ENCODE data around the gene S1PR5. TPM values are rescaled to one million over a fixed set of nuclear protein-coding genes. Genes with fewer than 3 reads are reported as not detected.

Gene S1PR5
- total and polyA plus RNA-seq, 9 of the 15 experiments (the other 6 are each of a cell fraction or from before 2014, with no cell fraction given), result 0.03 to 0.54 (median 0.35) TPM; not detected in 4

GRCh38 chr19:10519421-10519820 lies 2.2 kb upstream of the S1PR5 start:
- intact Hi-C loops (cut with micrococcal nuclease), result no loop called here
- no peak for FAIRE-seq
- Histone ChIP-seq H3K36me3 (ENCODE audit: control insufficient read depth, insufficient read depth, low read length) (no peaks in the 10 kb centered on the region), H3K27ac (ENCODE audit: extremely low read depth, low read depth, low read length) (no peak overlapping the region), H3K9me1 (ENCODE audit: control insufficient read depth, insufficient read depth, low read length) (no peaks in the 10 kb centered on the region), H3K79me2 (ENCODE audit: control insufficient read depth, insufficient read depth, low read length) (no peaks in the 10 kb centered on the region), H3K4me2 (ENCODE audit: insufficient read depth, low read length) (no peak overlapping the region), H3K27me3 (ENCODE audit: control insufficient read depth in 2 of 2, insufficient read depth in 2 of 2, low read length in 2 of 2) (peaks cover 0 to 10% of the 10 kb centered on the region in 2 experiments; a peak in 3 of 5 replicates), H4K20me1 (replicated peaks; ENCODE audit: control insufficient read depth, insufficient read depth, low read length) (no peaks in the 10 kb centered on the region; the same call in 1 of the 2 replicates), H3K4me1 (replicated peaks in 1 of 2; ENCODE audit: control insufficient read depth in 2 of 2, insufficient read depth in 2 of 2, low read length in 2 of 2) (peaks cover 19 to 39% of the 10 kb centered on the region in 2 experiments; a peak in 4 of 5 replicates), H3K9me3 (replicated peaks; ENCODE audit: control insufficient read depth, insufficient read depth, low read depth, low read length) (no peaks in the 10 kb centered on the region), H2AFZ (ENCODE audit: low read depth, low read length) (no peak overlapping the region), H3K4me3 (no peak overlapping the region), H3K9ac (ENCODE audit: insufficient read depth in 1 of 2, low read depth in 2 of 2, low read length in 2 of 2) (peak overlapping the region in 1 of 2 experiments; percentile 86; a peak in 1 of 4 replicates)
- ChIA-PET CTCF (ENCODE audit: low intra/inter-chr PET ratio) (interaction anchor here (0.7 kb wide), 1 partner anchor 10 kb away, joined by 3 read pairs; no protein-coding TSS in a partner anchor), POLR2A (no interaction called here)
- TF ChIP-seq BRD9 (IDR thresholded peaks at IDR 0.05; ENCODE audit: low read depth, partially characterized antibody) (no peak), C11orf30 (IDR thresholded peaks at IDR 0.05; ENCODE audit: low read depth) (no peak), GABPB2 (CRISPR knock-in tag; conservative IDR thresholded peaks at IDR 0.05) (no peak), CAMTA2 (CRISPR knock-in tag; conservative IDR thresholded peaks at IDR 0.05) (no peak), RBFOX2 (IDR thresholded peaks at IDR 0.05; ENCODE audit: low read depth, low read length) (no peak), SP1 (CRISPR knock-in tag; IDR thresholded peaks at IDR 0.05) (no peak), ZNF165 (CRISPR knock-in tag; IDR thresholded peaks at IDR 0.05; ENCODE audit: borderline replicate concordance) (no peak), ZBTB12 (CRISPR knock-in tag; IDR thresholded peaks at IDR 0.05) (no peak), ZBTB17 (CRISPR knock-in tag; IDR thresholded peaks at IDR 0.05) (no peak), HMG20A (CRISPR knock-in tag; conservative IDR thresholded peaks at IDR 0.05) (no peak), MTA3 (IDR thresholded peaks at IDR 0.05; ENCODE audit: borderline replicate concordance) (no peak), LARP7 (IDR thresholded peaks at IDR 0.05) (no peak)
- TF ChIP-seq, protein P1, sequence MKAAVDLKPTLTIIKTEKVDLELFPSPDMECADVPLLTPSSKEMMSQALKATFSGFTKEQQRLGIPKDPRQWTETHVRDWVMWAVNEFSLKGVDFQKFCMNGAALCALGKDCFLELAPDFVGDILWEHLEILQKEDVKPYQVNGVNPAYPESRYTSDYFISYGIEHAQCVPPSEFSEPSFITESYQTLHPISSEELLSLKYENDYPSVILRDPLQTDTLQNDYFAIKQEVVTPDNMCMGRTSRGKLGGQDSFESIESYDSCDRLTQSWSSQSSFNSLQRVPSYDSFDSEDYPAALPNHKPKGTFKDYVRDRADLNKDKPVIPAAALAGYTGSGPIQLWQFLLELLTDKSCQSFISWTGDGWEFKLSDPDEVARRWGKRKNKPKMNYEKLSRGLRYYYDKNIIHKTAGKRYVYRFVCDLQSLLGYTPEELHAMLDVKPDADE (conservative IDR thresholded peaks at IDR 0.05; ENCODE audit: control insufficient read depth, low read depth, low read length), result no peak
- TF ChIP-seq, protein P2, sequence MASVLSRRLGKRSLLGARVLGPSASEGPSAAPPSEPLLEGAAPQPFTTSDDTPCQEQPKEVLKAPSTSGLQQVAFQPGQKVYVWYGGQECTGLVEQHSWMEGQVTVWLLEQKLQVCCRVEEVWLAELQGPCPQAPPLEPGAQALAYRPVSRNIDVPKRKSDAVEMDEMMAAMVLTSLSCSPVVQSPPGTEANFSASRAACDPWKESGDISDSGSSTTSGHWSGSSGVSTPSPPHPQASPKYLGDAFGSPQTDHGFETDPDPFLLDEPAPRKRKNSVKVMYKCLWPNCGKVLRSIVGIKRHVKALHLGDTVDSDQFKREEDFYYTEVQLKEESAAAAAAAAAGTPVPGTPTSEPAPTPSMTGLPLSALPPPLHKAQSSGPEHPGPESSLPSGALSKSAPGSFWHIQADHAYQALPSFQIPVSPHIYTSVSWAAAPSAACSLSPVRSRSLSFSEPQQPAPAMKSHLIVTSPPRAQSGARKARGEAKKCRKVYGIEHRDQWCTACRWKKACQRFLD (CRISPR knock-in tag; IDR thresholded peaks at IDR 0.05), result no peak
- TF ChIP-seq, protein P3, sequence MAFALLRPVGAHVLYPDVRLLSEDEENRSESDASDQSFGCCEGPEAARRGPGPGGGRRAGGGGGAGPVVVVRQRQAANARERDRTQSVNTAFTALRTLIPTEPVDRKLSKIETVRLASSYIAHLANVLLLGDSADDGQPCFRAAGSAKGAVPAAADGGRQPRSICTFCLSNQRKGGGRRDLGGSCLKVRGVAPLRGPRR (CRISPR knock-in tag; IDR thresholded peaks at IDR 0.05), result no peak
- in situ Hi-C loops (cut with MboI), result no loop called here
- BruUV-seq (replicated peaks), result no TSS peak
- ATAC-seq, result no peak
- DNase-seq (ENCODE audit: extremely low read depth in 1 of 4, low spot score in 3 of 4), result no peak
- WGBS (ENCODE audit: insufficient coverage, low coverage, missing lambda C conversion rate), result 16% methylated on average over 6 of the region's 7 CpGs

Data from K562 (cell line).